NCI-H226 (cell line): ENCODE results near the gene CBX8.

ENCODE experiments used
- DNase-seq: peaks from one replicate; pipeline ENCODE4 v3.0.0-alpha.2; 2015

CBX8 gene

GRCh38 chr17:79791735-79792161 lies 5.1 kb downstream of the CBX8 start:
- DNase-seq = no peak

GRCh38 chr17:79790805-79791734 lies 5.8 kb downstream of the CBX8 start:
- DNase-seq = no peak

GRCh38 chr17:79789943-79790804 lies 6.7 kb downstream of the CBX8 start:
- DNase-seq = no peak

DNA sequence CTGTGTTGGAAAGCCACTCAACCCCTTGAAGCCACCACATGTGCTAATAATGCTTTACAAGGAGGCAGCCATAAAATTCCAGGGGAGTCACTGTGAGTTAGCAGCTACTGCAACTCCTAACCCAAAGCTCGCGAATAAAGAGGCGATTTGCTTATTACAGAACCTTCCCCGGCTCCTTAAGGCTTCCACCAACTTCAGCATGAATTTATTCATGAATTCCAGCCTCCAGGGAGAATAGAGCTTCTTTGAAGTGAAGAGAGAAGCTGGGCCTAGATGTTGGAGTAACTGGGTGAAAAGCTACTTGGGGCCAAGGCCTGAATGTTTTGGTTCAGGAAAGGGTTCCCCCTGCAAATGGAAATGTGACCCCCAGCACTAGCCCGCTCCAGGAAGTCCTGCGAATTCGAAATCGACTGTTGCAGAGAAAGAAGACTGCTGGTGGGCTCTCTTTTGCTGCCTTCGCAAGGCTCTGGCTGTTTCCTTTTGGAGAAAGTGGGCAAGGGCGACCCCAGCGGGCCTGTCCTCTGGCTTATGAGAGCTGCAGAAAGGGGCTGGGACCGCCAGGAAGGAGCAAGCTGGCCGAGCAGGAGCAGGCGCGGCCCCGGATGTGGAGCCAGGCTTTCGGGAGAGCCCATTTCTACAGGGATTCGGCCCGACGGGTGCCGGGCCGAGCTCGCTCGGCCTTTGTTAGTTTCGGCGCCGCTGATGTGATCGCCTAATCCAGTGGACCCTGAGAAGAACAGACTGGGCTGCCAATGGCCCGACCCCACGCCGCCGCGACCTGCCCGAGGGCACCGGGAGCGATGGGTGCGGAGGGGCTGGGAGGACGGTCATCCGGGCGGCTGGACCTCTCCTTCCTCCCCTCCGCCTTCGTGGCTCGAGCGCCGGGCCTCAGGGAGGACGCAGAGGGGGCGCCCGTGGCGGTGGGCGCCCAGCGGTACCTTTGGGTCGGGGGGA lies 7.6 kb downstream of the CBX8 start:
- no peak for DNase-seq

- no peak for DNase-seq
Measured at GRCh38 chr17:79788455-79788854, 8.4 kb downstream of the CBX8 start.

DNA sequence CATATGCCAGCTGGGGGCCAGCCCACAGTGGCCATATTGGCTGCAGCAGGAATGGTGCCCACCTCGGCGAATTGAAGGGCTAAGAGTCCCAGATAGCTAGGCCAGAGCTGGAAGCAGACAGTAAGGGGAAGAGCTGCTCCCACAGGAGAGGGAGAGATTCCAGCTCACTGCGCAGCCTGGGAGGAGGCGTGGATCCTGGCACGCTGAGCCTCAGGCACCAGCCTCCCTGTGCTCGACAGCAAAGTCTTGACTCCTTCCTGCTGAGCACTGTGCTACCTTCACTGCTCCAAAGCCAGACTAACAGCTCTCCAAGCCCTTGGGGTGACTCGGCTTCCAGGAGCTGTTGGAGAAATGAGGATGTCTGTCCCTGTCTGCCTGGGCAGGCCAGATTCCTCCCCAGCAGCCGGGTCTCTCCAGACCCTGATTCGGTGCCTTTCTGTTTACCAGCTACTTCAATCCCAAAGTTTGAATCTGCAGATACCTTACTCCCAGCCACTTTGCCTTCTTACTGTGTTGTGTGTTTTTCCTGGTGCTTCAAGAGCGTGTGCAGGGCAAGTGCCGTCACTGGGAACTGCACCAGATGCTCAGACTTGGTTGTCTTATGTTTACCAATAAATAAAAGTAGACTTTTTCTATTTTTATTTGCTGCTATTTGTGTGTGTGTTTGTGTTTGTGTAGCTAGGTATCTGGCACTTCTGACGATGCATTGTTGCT lies 9.8 kb downstream of the CBX8 start:
- no peak for DNase-seq

GRCh38 chr17:79785900-79786810 lies 10.7 kb downstream of the CBX8 start:
- no peak for DNase-seq

- no peak for DNase-seq
Measured at GRCh38 chr17:79785017-79785899, 11.6 kb downstream of the CBX8 start.

DNA sequence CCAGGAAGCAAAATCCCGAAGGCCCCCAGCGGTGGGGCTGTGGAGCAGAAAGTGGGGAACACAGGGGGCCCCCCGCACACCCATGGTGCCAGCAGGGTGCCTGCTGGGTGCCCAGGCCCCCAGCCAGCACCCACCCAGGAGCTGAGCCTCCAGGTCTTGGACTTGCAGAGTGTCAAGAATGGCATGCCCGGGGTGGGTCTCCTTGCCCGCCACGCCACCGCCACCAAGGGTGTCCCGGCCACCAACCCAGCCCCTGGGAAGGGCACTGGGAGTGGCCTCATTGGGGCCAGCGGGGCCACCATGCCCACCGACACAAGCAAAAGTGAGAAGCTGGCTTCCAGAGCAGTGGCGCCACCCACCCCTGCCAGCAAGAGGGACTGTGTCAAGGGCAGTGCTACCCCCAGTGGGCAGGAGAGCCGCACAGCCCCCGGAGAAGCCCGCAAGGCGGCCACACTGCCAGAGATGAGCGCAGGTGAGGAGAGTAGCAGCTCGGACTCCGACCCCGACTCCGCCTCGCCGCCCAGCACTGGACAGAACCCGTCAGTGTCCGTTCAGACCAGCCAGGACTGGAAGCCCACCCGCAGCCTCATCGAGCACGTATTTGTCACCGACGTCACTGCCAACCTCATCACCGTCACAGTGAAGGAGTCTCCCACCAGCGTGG lies 12.4 kb downstream of the CBX8 start:
- no peak for DNase-seq

DNA sequence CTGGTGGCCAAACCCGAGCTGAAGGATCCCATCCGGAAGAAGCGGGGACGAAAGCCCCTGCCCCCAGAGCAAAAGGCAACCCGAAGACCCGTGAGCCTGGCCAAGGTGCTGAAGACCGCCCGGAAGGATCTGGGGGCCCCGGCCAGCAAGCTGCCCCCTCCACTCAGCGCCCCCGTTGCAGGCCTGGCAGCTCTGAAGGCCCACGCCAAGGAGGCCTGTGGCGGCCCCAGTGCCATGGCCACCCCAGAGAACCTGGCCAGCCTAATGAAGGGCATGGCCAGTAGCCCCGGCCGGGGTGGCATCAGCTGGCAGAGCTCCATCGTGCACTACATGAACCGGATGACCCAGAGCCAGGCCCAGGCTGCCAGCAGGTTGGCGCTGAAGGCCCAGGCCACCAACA lies 13.0 kb downstream of the CBX8 start:
- no peak for DNase-seq

GRCh38 chr17:79781736-79782575 lies 14.9 kb downstream of the CBX8 start:
- no peak for DNase-seq

GRCh38 chr17:79781012-79781650 lies 15.7 kb downstream of the CBX8 start:
- no peak for DNase-seq

- DNase-seq = no peak
Measured at GRCh38 chr17:79779661-79780365, 17.1 kb downstream of the CBX8 start.

GRCh38 chr17:79779084-79779529 lies 17.8 kb downstream of the CBX8 start:
- DNase-seq = no peak

GRCh38 chr17:79778504-79779083 lies 18.3 kb downstream of the CBX8 start:
- DNase-seq = no peak

- peak; percentile 31 for DNase-seq
Measured at GRCh38 chr17:79777894-79778503, 18.9 kb downstream of the CBX8 start, which contains the start of gene CBX2. CBX2 (plus strand) TSS chr17:79778148; CDS start chr17:79778236, 88 bp downstream.
